ENCODE measurements around the gene PIK3C2B. TPM values are rescaled to one million over a fixed set of nuclear protein-coding genes. Genes with fewer than 3 reads are reported as not detected.
A peak's percentile ranks its signal among the peaks of the same experiment; 100 is the strongest.

Gene PIK3C2B
- total and polyA plus RNA-seq, 4 donors: 2.8 to 14.9 (median 5.4) TPM

DNA sequence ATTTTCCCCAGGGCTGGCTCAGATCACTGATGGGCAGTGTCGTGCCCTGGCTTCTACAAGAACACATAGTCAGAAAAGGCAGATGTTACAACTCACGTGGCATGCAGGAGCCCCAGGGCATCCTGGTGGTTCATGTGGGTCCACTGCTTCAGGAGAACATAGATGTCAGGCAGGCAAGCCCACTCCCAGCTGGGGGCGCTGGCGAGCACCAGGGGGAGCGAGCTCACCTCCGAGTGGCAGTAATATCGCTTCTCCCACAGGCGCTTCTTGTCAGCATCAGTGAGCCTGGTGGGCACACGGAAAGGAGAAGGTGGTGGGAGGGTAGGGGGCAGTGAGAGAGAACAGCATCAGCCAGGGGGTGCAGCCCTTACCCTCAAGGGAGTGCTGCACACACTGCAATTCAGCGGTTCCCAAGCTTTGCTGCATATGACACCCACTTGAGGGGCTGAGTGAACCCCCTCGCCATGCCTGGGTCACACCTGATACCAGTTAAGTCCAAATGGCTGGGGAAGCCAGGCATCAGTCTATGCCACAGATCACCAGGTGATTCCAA lies 48.7 kb downstream of the PIK3C2B start:
- Histone ChIP-seq H3K27me3 (ENCODE audit: control insufficient read depth in 4 of 4, insufficient read depth in 4 of 4, low read length in 3 of 4) (no peaks in the 10 kb centered on the region), H3K9ac (ENCODE audit: low read depth in 1 of 2, low read length in 2 of 2) (no peak overlapping the region), H3K4me3 (ENCODE audit: low read depth in 1 of 3, low read length in 3 of 3) (no peak overlapping the region), H3K36me3 (ENCODE audit: control insufficient read depth in 4 of 4, insufficient read depth in 3 of 4, low read depth in 1 of 4, low read length in 3 of 4) (peaks cover 0 to 8% (median 0%) of the 10 kb centered on the region in 4 donors), H3K27ac (ENCODE audit: low read depth in 1 of 2, low read length in 2 of 2) (no peak overlapping the region), H3K4me1 (ENCODE audit: control insufficient read depth in 4 of 4, insufficient read depth in 4 of 4, low read length in 3 of 4) (peaks cover 6 to 23% (median 15%) of the 10 kb centered on the region in 4 donors), H3K9me3 (ENCODE audit: control insufficient read depth in 4 of 4, low read length in 3 of 4) (no peaks in the 10 kb centered on the region)
- DNase-seq (ENCODE audit: low spot score): peak; percentile 49
- TF ChIP-seq, protein P1, sequence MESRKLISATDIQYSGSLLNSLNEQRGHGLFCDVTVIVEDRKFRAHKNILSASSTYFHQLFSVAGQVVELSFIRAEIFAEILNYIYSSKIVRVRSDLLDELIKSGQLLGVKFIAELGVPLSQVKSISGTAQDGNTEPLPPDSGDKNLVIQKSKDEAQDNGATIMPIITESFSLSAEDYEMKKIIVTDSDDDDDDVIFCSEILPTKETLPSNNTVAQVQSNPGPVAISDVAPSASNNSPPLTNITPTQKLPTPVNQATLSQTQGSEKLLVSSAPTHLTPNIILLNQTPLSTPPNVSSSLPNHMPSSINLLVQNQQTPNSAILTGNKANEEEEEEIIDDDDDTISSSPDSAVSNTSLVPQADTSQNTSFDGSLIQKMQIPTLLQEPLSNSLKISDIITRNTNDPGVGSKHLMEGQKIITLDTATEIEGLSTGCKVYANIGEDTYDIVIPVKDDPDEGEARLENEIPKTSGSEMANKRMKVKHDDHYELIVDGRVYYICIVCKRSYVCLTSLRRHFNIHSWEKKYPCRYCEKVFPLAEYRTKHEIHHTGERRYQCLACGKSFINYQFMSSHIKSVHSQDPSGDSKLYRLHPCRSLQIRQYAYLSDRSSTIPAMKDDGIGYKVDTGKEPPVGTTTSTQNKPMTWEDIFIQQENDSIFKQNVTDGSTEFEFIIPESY (IDR thresholded peaks at IDR 0.05): no peak
- no peak for TF ChIP-seq SP1 (IDR thresholded peaks at IDR 0.05)
- TF ChIP-seq, protein P2, sequence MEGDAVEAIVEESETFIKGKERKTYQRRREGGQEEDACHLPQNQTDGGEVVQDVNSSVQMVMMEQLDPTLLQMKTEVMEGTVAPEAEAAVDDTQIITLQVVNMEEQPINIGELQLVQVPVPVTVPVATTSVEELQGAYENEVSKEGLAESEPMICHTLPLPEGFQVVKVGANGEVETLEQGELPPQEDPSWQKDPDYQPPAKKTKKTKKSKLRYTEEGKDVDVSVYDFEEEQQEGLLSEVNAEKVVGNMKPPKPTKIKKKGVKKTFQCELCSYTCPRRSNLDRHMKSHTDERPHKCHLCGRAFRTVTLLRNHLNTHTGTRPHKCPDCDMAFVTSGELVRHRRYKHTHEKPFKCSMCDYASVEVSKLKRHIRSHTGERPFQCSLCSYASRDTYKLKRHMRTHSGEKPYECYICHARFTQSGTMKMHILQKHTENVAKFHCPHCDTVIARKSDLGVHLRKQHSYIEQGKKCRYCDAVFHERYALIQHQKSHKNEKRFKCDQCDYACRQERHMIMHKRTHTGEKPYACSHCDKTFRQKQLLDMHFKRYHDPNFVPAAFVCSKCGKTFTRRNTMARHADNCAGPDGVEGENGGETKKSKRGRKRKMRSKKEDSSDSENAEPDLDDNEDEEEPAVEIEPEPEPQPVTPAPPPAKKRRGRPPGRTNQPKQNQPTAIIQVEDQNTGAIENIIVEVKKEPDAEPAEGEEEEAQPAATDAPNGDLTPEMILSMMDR (IDR thresholded peaks at IDR 0.05; ENCODE audit: low read depth, low read length, missing input control): peak; percentile 35
- 62% methylated on average over 11 of the region's 11 CpGs for WGBS

Other genes with a start within 250 kb of the PIK3C2B start
- gene PLEKHA6, start 134.9 kb downstream of the PIK3C2B start, total RNA-seq: 10 to 100 TPM in 1 of 2 donors, 1 to 10 TPM in 1; 5.3 to 12.8 TPM
- 1 to 10 TPM; 6.7 to 8.5 TPM for gene PLEKHA6, start 134.9 kb downstream of the PIK3C2B start, polyA plus RNA-seq
- 10 to 100 TPM; 36.7 to 54.0 TPM for gene PPP1R15B, start 83.0 kb downstream of the PIK3C2B start, total RNA-seq
- 10 to 100 TPM; 13.0 to 15.5 TPM for gene PPP1R15B, start 83.0 kb downstream of the PIK3C2B start, polyA plus RNA-seq
- gene MDM4, start 21.6 kb upstream of the PIK3C2B start, total RNA-seq: 10 to 100 TPM; 33.1 to 56.5 TPM
- gene MDM4, start 21.6 kb upstream of the PIK3C2B start, polyA plus RNA-seq: 10 to 100 TPM in 1 of 2 donors, 1 to 10 TPM in 1; 1.4 to 10.0 TPM
- 1 to 10 TPM in 1 of 2 donors, under 1 TPM in 1; 0.42 to 2.8 TPM for gene LRRN2, start 190.9 kb upstream of the PIK3C2B start, total RNA-seq
- gene LRRN2, start 190.9 kb upstream of the PIK3C2B start, polyA plus RNA-seq: under 1 TPM; 0.13 to 0.14 TPM